HL-60 (cell line): ENCODE data around the gene R3HDM2.

ENCODE experiments used
- CTCF ChIP-seq: IDR thresholded peaks from one replicate; pipeline ENCODE4 v1.5.1; 2011; ENCODE audit warnings: low read length, control low read depth, inconsistent platforms; ENCODE audit not compliant: insufficient read depth
- GABPA ChIP-seq: IDR thresholded peaks from 2 replicates; pipeline ENCODE4 v1.6.1; 2012; ENCODE audit warnings: low read depth
- POLR2AphosphoS5 ChIP-seq: IDR thresholded peaks from 2 replicates; pipeline ENCODE4 v1.6.1; 2012; ENCODE audit warnings: low read depth

GRCh38 chr12:57370072-57370471 is 60.8 kb downstream of the R3HDM2 start:
- TF ChIP-seq CTCF (no peak), GABPA (no peak), POLR2AphosphoS5 (no peak)
